IMR-90 (cell line): ENCODE measurements around the gene RERE. TPM values are rescaled to one million over a fixed set of nuclear protein-coding genes. Genes with fewer than 3 reads are reported as not detected.

Source experiments
- ATAC-seq: fragments of 200-7000 bp; cut with Tn5 transposase; 2 replicates; pipeline ENCODE4 v1.9.1; 2020; ENCODE audit warnings: low read depth, mild to moderate bottlenecking, moderate library complexity
- BruUV-seq: library from RNA; stranded (reverse); fragments of 400-500 nt; replicated peaks from 2 replicates; lab custom pipeline; 2021; lab: Mats Ljungman, UMichigan
- CTCF ChIA-PET: fragments of 300-600 bp; formaldehyde crosslinking; extraction: SDS; loops from one replicate; lab custom pipeline; 2021; ENCODE audit warnings: antibody characterized with exemption; lab: Yijun Ruan, JAX
- POLR2A ChIA-PET: fragments of 300-600 bp; sonication (Branson Sonifier 250); formaldehyde crosslinking; loops from one replicate; lab custom pipeline; 2022; ENCODE audit warnings: antibody characterized with exemption; ENCODE audit not compliant: unreplicated experiment; lab: Charles Lee
- DNase-seq: peaks from one replicate; pipeline ENCODE4 v3.0.0; 2013
- H2AFZ ChIP-seq: replicated peaks from 2 replicates; pipeline ENCODE3; 2013; ENCODE audit warnings: low read length, mild to moderate bottlenecking; ENCODE audit not compliant: poor library complexity
- H2AK5ac ChIP-seq: 2 replicates; pipeline ENCODE4 v1.6.1; 2013; ENCODE audit warnings: low read depth, low read length, inconsistent platforms
- H2AK9ac ChIP-seq: replicated peaks from 2 replicates; pipeline ENCODE3; 2013; ENCODE audit warnings: mild to moderate bottlenecking, low read depth, low read length, moderate library complexity; ENCODE audit not compliant: poor library complexity
- H2BK120ac ChIP-seq: 2 replicates; pipeline ENCODE4 v1.6.1; 2013; ENCODE audit warnings: low read depth, low read length, inconsistent platforms
- H2BK15ac ChIP-seq: 3 replicates; pipeline ENCODE4 v1.6.1; 2013; ENCODE audit warnings: low read depth, low read length, inconsistent platforms
- H2BK20ac ChIP-seq: 2 replicates; pipeline ENCODE4 v1.6.1; 2013; ENCODE audit warnings: low read depth, mild to moderate bottlenecking, inconsistent platforms, low read length, moderate library complexity
- H2BK5ac ChIP-seq: 2 replicates; pipeline ENCODE4 v1.6.1; 2013; ENCODE audit warnings: mild to moderate bottlenecking, low read depth, low read length, inconsistent platforms; ENCODE audit not compliant: poor library complexity, severe bottlenecking
- H3K14ac ChIP-seq: replicated peaks from 2 replicates; pipeline ENCODE4 v1.6.1; 2013; ENCODE audit warnings: low read depth, low read length, inconsistent platforms
- H3K18ac ChIP-seq: 2 replicates; pipeline ENCODE4 v1.6.1; 2013; ENCODE audit warnings: low read depth, low read length, control low read depth
- H3K23ac ChIP-seq: 2 replicates; pipeline ENCODE4 v1.6.1; 2013; ENCODE audit warnings: low read depth, low read length, inconsistent platforms
- H3K27ac ChIP-seq: 2 replicates; pipeline ENCODE4 v1.5.1; 2013; ENCODE audit warnings: mild to moderate bottlenecking, control low read depth, low read length; ENCODE audit not compliant: insufficient read depth
- H3K27me3 ChIP-seq: 2 replicates; pipeline ENCODE4 v1.6.1; 2013; ENCODE audit warnings: low read length; ENCODE audit not compliant: control insufficient read depth, insufficient read depth
- H3K36me3 ChIP-seq: 2 replicates; pipeline ENCODE4 v1.6.1; 2013; ENCODE audit warnings: low read length, mixed read lengths; ENCODE audit not compliant: control insufficient read depth, insufficient read depth
- H3K4ac ChIP-seq: 2 replicates; pipeline ENCODE4 v1.6.1; 2013; ENCODE audit warnings: low read depth, low read length, inconsistent platforms
- H3K4me1 ChIP-seq: 2 replicates; pipeline ENCODE4 v1.6.1; 2013; ENCODE audit warnings: low read length, mixed read lengths; ENCODE audit not compliant: control insufficient read depth, insufficient read depth
- H3K4me2 ChIP-seq: 2 replicates; pipeline ENCODE4 v1.6.1; 2013; ENCODE audit warnings: low read depth, mild to moderate bottlenecking, control low read depth, low read length, moderate library complexity
- H3K4me3 ChIP-seq: 2 replicates; pipeline ENCODE4 v1.5.1; 2013; ENCODE audit warnings: low read depth, mild to moderate bottlenecking, control low read depth, low read length, moderate library complexity; ENCODE audit not compliant: insufficient read depth
- H3K56ac ChIP-seq: 2 replicates; pipeline ENCODE4 v1.6.1; 2013; ENCODE audit warnings: low read length, inconsistent platforms; ENCODE audit not compliant: insufficient read depth; ENCODE audit errors: extremely low read depth
- H3K79me1 ChIP-seq, 2 experiments: 2 replicates each; pipeline ENCODE4 v1.6.1; 2013; ENCODE audit warnings: low read length in 2 of 2, inconsistent platforms in 1 of 2, low read depth in 1 of 2
- H3K9ac ChIP-seq: 2 replicates; pipeline ENCODE4 v1.6.1; 2013; ENCODE audit warnings: low read depth, low read length, control low read depth
- H3K9me1 ChIP-seq: 2 replicates; pipeline ENCODE4 v1.6.1; 2013; ENCODE audit warnings: low read length, inconsistent platforms; ENCODE audit not compliant: insufficient read depth
- H3K9me3 ChIP-seq: 2 replicates; pipeline ENCODE4 v1.6.1; 2013; ENCODE audit warnings: low read length; ENCODE audit not compliant: control insufficient read depth, insufficient read depth
- H4K20me1 ChIP-seq: 2 replicates; pipeline ENCODE4 v1.6.1; 2013; ENCODE audit warnings: low read length, inconsistent platforms; ENCODE audit not compliant: insufficient read depth
- H4K5ac ChIP-seq: 2 replicates; pipeline ENCODE4 v1.6.1; 2013; ENCODE audit warnings: mild to moderate bottlenecking, low read depth, low read length, control low read depth
- H4K8ac ChIP-seq, 2 experiments: 2 replicates each; pipeline ENCODE4 v1.6.1; 2013; ENCODE audit warnings: low read depth in 2 of 2, low read length in 2 of 2, control low read depth in 1 of 2, inconsistent platforms in 1 of 2
- H4K91ac ChIP-seq: 2 replicates; pipeline ENCODE4 v1.6.1; 2013; ENCODE audit warnings: low read depth, low read length, inconsistent platforms; ENCODE audit not compliant: insufficient read depth
- RAD21 ChIP-seq: IDR thresholded peaks from 2 replicates; pipeline ENCODE4 v1.6.1; 2012; ENCODE audit warnings: low read length, improper control_type of control experiment
- whole genome bisulfite sequencing, 2 experiments: methylation state at CpG; one replicate each; pipeline versions ENCODE4 v1.1.5 to v1.1.7; 2013; ENCODE audit warnings: missing lambda C conversion rate in 2 of 2; ENCODE audit not compliant: insufficient read length in 1 of 2; ENCODE audit errors: extremely low coverage in 2 of 2; 5-methylcytosine and 5-hydroxymethylcytosine counted together
- dilution Hi-C: fragments of 300-500 bp; cut with HindIII; formaldehyde crosslinking; loops from one replicate; pipeline ENCODE4 v1.14.3; 2018; ENCODE audit warnings: low sequenced_read_pairs; ENCODE audit not compliant: unreplicated experiment
- in situ Hi-C: fragments of 300-500 bp; cut with MboI; formaldehyde crosslinking; loops from 3 replicates; pipeline ENCODE4 v1.14.3; 2019; ENCODE audit warnings: low sequenced_read_pairs, inconsistent platforms, mixed read lengths
- intact Hi-C: fragments of 100-400 bp; cut with micrococcal nuclease; formaldehyde crosslinking; loops from 2 replicates; pipeline ENCODE4 v1.10.0; 2022
- polyA plus RNA-seq, 3 experiments: library from polyadenylated mRNA; depleted of rRNA; stranded (reverse); fragments of >200 nt; gene quantifications; 2 replicates each; pipeline ENCODE4 v1.2.3, GENCODE V29; 2012; ENCODE audit warnings: low replicate concordance in 1 of 3
- total RNA-seq: library from RNA; depleted of rRNA; stranded (reverse); fragments of >200 nt; gene quantifications from 2 replicates; pipeline ENCODE4 v1.2.3, GENCODE V29; 2012

The RERE gene
- total and polyA plus RNA-seq, 2 of the 4 experiments (the other 2 are of a cell fraction): 11.5 to 25.1 TPM

DNA sequence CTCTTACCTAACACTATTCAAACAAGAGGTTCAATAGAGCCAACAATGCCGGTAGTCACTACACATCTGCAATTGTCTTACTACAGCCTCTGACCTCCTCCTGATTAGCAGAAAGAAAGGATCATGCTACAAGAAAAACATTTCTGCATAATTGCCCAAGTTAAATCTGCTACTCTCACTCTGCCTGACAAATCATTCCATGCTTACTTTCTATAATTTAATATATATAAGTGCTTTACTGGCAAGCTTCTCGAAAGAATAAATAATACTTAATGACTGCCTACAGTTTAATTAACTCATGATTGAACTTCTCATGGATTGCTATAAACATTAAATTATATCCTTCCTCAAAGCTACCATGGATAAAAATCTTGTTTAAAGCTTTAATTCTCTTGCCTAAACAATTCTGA lies 343.5 kb downstream of the RERE start:
- dilution Hi-C loops (no loop called here), intact Hi-C loops (no loop called here), in situ Hi-C loops (no loop called here)
- CTCF ChIA-PET: interaction anchor here (0.6 kb wide), 1 partner anchor 212 kb away, joined by 3 read pairs; no protein-coding TSS in a partner anchor
- POLR2A ChIA-PET: no interaction called here
- Histone ChIP-seq H3K4me3 (no peak overlapping the region), H3K23ac (no peak overlapping the region), H4K5ac (no peak overlapping the region), H4K91ac (no peak overlapping the region), H3K9me3 (no peaks in the 10 kb centered on the region), H3K56ac (no peak overlapping the region), H2AK5ac (no peak overlapping the region), H3K9ac (no peak overlapping the region), H2BK20ac (no peak overlapping the region), H2AFZ (no peak overlapping the region), H2BK5ac (no peak overlapping the region), H3K36me3 (no peaks in the 10 kb centered on the region), H3K79me1 (peaks cover 36 to 53% of the 10 kb centered on the region in 2 experiments), H4K20me1 (peaks cover 22% of the 10 kb centered on the region; the same call in 1 of the 2 replicates), H3K4me2 (no peak overlapping the region), H3K4me1 (peaks cover 14% of the 10 kb centered on the region), H3K27me3 (no peaks in the 10 kb centered on the region), H3K27ac (no peak overlapping the region), H3K9me1 (peaks cover 14% of the 10 kb centered on the region), H3K18ac (no peak overlapping the region), H2AK9ac (no peak overlapping the region), H2BK120ac (no peak overlapping the region), H3K4ac (no peak overlapping the region), H4K8ac (no peak overlapping the region), H2BK15ac (no peak overlapping the region), H3K14ac (no peak overlapping the region)
- no CpG with 5 or more reads among the region's 2 CpGs for WGBS, 2 experiments
- no peak for TF ChIP-seq RAD21
- ATAC-seq: no peak
- no peak for DNase-seq
- no TSS peak for BruUV-seq
